Measurements from ENCODE around the gene RERE. TPM values are rescaled to one million over a fixed set of nuclear protein-coding genes. Genes with fewer than 3 reads are reported as not detected.
A peak's percentile ranks its signal among the peaks of the same experiment; 100 is the strongest.

Gene RERE
- total RNA-seq, 4 donors from 2014 or later: 51.2 to 1,226 (median 253) TPM

- intact Hi-C loops (cut with DNase I; ENCODE audit: low total_unique reads): no loop called here
- TF ChIP-seq POLR2A (IDR thresholded peaks at IDR 0.05): no peak
- no peak for TF ChIP-seq CTCF (IDR thresholded peaks at IDR 0.05)
- Histone ChIP-seq H3K9me3 (no peaks in the 10 kb centered on the region), H3K36me3 (no peaks in the 10 kb centered on the region), H3K27ac (peak overlapping the region in 1 of 2 donors; percentile 56), H3K4me1 (no peaks in the 10 kb centered on the region), H3K27me3 (no peaks in the 10 kb centered on the region), H3K4me3 (no peak overlapping the region)
- peak in 1 of 2 donors; percentile 18 for DNase-seq
Measured at GRCh38 chr1:8358241-8358896, 459.1 kb downstream of the RERE start.

- no peak for TF ChIP-seq POLR2A (IDR thresholded peaks at IDR 0.05)
- no peak for TF ChIP-seq CTCF (IDR thresholded peaks at IDR 0.05)
- Histone ChIP-seq H3K27me3 (no peaks in the 10 kb centered on the region), H3K9me3 (no peaks in the 10 kb centered on the region), H3K4me3 (no peak overlapping the region), H3K36me3 (no peaks in the 10 kb centered on the region), H3K27ac (peak overlapping the region; percentile 7 to 56), H3K4me1 (no peaks in the 10 kb centered on the region)
- DNase-seq: peak in 1 of 2 donors; percentile 13
- intact Hi-C loops (cut with DNase I; ENCODE audit: low total_unique reads): no loop called here
Measured at GRCh38 chr1:8357329-8358101, 459.9 kb downstream of the RERE start.

DNA sequence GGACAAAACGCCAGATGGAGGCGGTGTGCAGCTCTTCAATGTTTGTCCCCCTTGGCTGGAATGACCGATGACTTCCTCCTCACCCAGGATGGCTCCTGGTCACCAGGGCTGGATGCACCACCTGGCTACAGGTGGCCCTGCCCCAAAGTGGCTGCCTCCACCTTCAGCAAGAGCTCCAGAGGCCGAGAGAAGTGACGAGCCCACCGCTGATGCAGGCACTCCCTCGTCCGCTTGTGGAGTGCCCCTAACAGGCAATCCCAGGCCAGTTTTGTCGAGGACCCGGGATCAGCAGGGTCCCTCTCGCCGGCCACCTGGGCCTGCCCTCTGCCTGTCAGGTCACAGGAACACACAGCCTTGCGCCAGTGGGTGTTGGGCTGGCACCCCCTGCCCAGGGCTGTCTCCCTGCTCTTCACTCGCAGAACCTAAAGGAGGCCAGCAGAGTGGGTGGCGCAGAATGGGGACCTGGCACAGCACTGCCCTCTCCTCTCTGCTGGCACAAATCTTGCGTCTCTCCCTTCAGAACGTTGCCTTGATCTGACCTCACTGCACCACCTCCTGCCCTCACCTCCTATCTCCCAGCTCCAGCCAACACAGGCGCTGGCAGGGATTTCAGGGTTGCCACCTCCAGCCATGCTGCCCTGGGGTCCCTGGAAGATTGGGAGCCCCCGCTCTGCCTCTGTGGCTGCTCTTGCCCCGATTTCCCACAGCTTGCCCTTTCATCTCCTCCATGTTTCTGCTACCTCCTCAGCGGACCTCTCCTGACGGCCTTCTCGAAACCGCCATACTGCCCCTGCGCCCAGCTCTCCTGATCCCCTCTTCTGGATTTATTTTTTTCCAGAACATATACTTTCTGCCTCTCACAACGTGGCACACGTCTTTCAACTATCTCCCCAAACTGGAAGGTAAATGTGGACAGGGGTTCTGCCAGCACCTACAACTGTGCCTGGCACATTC lies 460.9 kb downstream of the RERE start:
- Histone ChIP-seq H3K4me3 (no peak overlapping the region), H3K27me3 (no peaks in the 10 kb centered on the region), H3K9me3 (no peaks in the 10 kb centered on the region), H3K27ac (peak overlapping the region; percentile 27 to 38), H3K36me3 (no peaks in the 10 kb centered on the region), H3K4me1 (no peaks in the 10 kb centered on the region)
- peak in 1 of 2 donors; percentile 14 for DNase-seq
- TF ChIP-seq POLR2A (IDR thresholded peaks at IDR 0.05): no peak
- TF ChIP-seq CTCF (IDR thresholded peaks at IDR 0.05): no peak
- intact Hi-C loops (cut with DNase I; ENCODE audit: low total_unique reads): no loop called here

DNA sequence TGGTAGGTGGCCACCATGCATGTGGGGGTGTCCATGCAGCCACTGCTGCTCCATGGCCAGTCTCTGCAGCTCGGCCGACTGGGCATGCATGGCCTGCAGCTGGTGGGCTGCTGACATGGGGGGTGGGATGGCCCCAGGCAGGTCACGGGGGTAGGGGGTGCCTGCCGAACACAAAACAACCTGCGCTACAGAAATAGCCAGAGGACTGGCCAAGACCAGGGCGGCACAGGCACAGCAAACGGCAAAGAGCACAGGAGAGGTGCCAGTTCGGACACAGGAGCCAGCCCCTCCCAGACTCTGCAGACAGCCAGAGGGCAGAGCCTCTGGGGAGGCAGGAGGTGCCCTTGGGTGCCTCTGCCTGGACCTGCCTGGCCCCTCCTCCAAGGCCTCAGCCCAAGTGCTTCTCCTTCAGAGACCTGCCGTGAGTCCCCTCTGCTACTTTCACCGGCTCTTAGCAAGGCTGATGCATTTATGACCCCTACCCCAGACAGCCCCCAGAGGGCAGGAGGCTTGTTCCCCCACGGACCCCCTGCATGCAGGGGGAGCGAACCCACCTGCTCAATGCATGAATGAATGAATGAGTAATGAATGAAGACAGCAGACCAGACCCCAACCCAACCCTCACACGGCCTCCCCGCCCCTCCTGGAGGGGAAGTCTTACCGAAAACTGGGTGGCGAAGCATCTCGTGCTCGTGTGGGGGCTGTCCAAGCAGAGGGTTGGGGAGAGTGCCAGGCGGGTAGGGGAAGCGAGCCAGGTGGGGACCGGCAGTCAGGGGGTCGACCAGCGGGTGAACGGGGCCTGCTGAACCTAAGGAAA lies 461.8 kb downstream of the RERE start:
- no peaks in the 10 kb centered on the region for H3K4me1 ChIP-seq
- peak in 1 of 2 donors; percentile 18 for DNase-seq
- no peak overlapping the region for H3K4me3 ChIP-seq
- H3K9me3 ChIP-seq: no peaks in the 10 kb centered on the region
- intact Hi-C loops (cut with DNase I; ENCODE audit: low total_unique reads): no loop called here
- no peak for TF ChIP-seq CTCF (IDR thresholded peaks at IDR 0.05)
- no peak for TF ChIP-seq POLR2A (IDR thresholded peaks at IDR 0.05)
- H3K27ac ChIP-seq: peak overlapping the region; percentile 27 to 38
- H3K27me3 ChIP-seq: no peaks in the 10 kb centered on the region
- no peaks in the 10 kb centered on the region for H3K36me3 ChIP-seq

All from uterus (tissue), 4 donors.